Measurements from ENCODE around the gene MPI.

The MPI gene, protein sequence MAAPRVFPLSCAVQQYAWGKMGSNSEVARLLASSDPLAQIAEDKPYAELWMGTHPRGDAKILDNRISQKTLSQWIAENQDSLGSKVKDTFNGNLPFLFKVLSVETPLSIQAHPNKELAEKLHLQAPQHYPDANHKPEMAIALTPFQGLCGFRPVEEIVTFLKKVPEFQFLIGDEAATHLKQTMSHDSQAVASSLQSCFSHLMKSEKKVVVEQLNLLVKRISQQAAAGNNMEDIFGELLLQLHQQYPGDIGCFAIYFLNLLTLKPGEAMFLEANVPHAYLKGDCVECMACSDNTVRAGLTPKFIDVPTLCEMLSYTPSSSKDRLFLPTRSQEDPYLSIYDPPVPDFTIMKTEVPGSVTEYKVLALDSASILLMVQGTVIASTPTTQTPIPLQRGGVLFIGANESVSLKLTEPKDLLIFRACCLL

DNA sequence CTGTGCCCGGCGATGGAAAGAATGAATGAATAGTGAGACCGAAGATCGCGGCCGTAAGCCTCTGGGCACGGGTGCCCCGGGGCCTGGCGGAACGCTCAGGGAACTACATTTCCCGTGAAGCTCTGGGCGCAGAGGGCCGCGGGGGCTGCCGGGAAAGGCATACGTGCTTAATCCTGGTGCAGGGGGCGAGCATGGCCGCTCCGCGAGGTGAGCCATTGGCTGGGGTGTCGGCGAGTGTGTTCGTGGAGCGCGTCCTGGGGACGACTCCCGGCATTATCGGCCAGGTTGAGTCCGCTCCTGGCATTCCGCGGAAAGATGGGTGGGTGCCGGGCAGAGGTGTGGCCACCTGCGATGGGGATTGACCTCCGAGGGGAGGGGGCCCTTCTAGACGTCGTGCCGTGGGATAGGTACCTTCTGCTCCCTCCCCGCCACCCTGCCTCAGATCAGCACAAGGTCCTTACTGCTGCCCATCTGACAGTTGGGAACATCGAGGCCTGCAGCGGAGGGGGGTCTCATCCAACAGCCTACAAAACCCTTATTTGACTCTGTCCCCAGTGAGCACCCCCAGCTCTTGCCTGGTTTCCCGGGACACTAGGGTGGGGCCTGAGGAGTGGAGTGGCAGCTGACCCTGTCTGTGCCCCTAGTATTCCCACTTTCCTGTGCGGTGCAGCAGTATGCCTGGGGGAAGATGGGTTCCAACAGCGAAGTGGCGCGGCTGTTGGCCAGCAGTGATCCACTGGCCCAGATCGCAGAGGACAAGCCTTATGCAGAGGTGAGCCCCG is at the start of gene MPI:
Gene MPI (plus strand): TSS at position 160 of the 782 bp plus-strand sequence. CDS start 32 bp downstream, at position 192.
- DNase-seq (ENCODE audit: low spot score): peak; percentile 95

DNA sequence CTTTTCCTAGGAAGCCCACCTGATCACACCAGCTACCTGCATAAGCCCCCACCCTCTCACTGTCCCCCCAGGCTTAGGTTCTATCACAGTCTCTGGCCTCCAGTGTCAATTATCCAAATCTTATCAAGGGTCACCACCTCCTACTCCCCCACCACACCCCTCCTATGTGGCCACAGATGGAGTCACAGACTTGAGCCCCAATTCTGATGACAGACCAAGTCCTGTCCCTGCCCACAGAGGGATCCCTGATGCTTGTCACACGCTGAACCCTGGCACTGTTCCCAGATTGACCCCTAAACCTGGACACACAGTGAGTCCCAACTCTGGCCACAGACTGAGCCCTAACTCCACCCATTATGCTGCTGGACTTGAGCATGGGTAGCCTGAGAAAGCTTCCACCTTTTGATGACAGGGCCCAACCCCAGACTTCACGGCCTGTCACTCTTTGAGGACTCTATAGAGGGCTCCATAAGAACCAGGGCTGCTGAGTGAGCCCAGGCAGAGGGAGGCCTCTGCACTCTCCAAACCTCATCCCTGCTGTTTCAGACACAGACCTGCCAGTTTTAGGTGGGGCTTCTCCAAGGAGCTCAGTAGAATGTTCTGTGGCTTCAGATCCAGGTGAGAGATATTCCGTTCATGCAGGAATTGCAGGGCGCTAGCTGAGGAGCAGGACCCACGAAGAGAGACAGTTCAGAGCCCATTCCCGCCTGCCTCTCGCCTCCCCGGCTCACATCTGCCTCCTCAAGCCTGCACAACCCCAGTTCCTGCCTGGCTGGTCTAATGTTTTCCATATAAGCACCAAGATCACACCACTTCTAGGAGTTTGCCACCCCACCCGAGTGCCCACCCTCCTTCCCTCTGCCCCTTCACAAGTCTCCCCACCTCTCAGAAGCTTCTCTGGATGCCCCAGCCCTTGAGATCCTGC is 48.7 kb upstream of the MPI start:
- DNase-seq (ENCODE audit: low spot score): no peak

DNA sequence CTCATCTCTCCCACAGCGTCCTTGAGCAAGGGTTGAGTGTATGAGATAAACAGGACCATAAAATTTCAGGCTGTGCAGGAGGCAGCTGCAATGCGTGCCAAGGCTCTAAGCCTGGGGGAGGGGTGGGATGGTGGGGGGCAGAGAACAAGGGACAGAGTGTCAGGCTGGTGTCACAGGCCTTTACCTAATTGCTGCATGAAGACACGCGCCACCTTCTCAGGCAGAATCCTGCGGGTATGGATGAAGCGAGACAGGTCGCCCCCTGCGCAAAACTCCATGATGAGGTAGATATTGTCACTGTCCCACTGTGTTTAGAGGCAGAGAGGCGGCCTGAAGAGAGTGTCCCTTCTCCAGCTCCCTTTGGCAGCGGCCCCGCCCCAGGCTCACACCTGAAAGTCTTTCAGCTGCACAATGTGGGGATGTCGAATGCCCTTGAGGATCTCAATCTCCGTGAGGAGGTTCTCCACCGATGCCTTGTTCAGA is 47.9 kb upstream of the MPI start:
- no peak for DNase-seq (ENCODE audit: low spot score)

DNA sequence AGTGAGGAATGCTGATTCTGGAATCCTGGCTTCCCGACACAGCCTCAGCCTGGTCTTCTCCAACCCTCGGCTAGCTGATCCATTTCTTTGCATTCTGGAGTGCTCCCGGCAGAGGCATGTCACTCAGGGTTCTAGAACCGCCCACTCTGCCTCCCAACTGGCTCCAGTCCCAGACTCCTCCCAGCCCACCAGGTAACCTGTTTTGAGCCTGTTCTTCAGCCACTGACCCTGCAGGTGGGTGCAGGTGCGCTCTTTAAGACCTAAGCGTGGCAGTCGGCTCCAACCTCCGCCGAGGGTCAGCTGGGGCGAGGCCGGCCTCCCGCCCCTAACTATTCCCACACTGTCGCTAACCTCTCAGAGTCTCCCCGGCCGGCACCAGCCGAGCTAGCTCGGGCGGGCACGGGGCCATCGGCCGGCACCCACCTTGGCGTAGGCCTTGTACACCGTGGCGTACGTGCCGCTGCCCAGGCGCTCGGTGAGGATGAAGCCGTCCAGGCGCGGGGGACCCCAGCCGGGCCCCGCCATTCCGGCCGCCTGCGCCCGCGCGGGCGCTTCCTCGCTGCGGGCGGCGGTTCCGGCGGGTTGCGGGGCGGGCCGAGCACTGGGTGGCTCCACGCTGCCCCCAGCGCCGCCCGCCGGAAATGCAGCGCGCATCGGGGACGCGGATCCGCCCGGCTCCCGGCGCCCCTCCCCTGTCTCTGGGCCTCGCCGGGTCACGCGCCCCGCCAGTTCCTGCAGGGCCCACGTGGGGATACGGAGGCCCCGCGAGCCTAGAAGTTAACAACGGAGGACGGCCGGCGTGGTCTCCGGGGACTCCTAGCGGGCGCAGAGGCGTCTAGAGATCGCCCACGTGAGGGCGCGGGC is 47.0 kb upstream of the MPI start, which contains the start of gene ULK3:
Gene ULK3 (minus strand): TSS at position 576 of the 864 bp plus-strand sequence. CDS start 51 bp downstream, at position 525.
- DNase-seq (ENCODE audit: low spot score): peak; percentile 99

DNA sequence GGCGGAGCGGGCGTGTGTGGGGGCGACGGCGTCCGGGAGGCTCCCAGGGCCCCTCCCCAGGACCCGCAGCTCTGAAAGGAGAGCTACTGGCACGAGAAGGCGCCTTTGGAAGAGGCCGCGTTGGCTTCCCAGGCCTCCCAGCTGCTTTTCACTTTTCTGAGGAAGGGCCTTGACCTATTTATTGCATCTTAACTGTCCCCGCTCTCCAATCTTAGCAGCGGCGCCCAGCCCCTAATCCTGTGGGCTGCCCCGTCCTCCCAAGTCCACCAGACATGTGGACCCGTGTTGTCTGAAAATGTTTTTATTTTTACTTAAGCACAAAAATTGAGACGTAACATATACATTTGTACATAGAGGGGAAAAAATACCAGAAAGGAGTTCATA is 46.4 kb upstream of the MPI start:
- DNase-seq (ENCODE audit: low spot score): no peak

DNA sequence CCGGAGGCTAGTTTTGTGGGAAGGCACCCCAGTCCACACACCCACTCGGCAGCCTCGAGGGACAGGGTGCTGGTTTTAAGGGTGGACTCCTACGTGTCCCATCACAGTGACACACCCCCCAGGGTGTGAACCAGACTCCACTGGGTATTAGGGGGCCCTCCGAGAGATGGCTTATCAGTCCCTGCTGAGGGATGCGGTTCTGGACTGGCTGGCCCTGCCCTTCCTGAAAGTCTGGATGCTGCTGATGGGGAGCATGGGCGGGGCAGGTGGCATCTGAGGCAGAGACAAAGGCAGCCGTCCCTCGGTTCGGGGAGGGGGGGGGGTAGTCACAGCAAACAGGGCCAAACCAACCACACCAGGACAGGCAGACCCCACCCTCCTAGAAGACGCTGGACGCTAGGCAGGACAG is 45.9 kb upstream of the MPI start:
- DNase-seq (ENCODE audit: low spot score): no peak

DNA sequence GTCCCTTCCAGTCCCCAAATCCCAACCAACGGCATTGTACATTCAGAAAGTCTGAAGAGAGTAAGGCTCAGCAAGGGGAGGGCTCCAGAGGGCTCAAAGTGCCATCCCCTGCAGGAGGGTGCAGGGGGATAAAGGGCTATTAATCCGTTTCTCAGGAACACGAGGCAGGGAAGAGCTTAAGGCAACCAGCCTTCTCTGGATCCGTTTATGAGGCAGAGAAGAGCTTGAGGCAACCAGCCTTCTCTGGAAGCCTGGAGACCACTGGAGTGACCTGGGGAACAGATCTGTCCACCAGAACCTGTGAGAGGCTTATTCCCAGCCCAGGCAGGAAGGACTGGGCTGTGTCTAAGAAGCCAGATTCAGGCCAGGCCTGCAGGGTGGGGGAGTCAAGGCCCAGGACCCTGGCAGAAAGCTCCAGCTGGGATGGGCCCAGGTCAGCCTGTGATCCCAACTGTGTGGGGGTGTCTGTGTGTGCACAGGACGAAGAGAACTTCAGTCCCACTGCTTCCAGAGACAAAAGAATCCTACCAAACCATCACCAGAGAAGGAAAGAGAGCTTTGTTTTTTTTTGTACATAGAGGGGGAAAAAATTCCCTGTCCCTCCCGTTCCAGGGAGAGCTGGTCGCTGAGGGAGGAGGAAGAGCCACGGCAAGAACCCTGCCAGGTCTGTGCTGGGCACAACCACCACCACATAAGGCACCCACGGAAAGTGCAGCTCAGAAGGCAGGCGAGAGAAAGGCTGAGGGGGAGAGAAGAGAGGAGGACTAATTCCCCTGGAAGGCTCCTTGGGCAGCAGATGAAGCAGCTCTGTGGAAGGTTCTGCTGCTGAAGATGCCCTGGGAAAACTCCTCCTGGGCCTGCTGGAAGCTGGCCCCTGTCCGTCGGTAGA is 45.3 kb upstream of the MPI start:
- DNase-seq (ENCODE audit: low spot score): no peak

DNA sequence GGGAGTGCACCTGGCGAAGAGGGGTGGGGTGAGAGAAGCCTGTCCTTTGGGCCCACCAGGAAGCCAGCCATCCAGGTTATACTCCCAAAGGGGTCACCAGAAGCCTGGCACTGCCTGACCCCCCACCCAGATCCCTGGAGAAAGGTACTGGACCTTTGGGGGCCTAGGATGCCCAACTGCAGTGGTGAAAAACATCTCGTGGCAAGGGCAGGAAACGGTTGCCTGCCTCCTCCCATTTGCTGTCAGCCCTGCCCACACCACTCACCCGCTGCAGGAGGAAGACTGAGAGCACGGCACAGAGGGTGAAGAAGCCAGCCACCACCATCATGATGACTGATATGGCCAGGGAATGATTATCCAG is 44.7 kb upstream of the MPI start:
- DNase-seq (ENCODE audit: low spot score): no peak

DNA sequence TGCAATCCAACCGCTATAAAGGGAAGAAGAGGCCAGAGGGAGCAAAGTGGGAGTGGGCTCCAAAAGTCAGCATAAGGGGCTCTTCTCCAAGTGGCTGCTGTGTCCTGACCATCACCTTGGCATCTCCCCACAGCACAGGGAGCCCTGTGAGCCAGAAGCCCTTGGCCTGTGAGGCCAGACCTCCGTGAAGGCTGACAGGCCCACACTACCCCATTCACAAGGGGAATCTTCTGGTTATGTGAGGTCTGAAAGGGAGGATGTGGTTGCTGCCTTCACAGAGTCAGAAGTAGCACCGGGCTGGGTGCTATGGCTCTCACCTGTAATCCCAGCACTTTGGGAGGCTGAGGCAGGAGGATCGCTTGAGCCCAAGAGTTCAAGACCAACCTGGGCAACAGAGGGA is 44.3 kb upstream of the MPI start:
- no peak for DNase-seq (ENCODE audit: low spot score)

DNA sequence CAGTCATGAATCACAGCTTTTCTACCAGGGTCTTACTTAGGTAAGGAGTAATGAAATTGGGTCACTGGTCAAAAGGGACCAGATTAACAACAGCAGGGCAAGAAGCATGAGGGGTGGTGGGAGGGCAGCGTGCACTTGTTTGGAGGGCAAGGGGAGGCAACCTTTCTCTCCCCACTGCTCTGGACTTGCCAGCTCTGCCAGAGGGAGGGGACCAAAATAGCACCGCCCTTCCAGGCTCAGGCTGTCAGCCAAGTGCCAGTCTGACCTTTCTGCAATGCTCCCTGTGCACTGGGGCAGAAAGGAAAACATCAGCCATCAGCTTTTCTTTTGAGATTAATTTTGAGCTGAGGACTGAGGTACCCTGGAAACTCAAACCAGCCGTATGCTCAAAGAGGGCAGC is 42.4 kb upstream of the MPI start:
- no peak for DNase-seq (ENCODE audit: low spot score)

DNA sequence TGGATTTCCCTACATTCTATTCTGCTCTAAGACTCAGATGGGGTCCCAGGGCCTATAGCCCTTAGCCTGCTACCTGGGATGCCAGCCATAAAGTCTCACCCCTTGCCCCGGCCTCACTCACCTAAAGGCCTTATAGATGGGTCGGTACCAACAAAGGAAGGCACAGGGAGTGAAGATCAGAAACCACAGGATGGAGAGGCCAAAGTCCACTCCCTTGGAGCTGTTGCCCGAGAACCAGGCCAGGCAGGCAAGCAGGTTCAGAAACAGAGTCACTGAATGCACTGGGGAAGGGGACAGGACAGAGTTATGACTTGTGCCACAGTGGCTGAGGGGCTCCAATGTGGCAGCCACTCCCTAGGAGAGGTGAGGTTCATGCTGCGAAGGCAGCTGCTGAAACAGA is 39.4 kb upstream of the MPI start:
- no peak for DNase-seq (ENCODE audit: low spot score)

DNA sequence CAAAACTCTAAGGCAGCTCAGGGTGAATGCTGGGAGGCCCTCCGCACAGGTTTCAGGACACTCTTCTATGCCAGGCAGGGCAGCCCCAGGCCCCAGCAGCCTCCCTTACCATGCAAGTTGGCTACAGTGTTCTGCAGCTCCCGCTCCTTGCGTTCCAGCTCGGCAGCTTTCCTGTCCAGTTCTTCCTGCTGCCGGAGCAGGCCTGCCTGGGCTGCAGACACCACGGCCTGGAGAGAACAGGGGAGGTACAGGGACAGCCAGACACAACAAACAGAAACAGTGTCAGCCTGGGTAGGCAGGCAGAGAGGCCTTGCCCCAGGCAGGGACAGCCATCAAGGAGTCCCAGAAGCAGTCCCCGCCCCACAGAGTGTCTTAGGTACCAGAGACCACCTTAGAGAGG is 37.9 kb upstream of the MPI start:
- DNase-seq (ENCODE audit: low spot score): no peak

DNA sequence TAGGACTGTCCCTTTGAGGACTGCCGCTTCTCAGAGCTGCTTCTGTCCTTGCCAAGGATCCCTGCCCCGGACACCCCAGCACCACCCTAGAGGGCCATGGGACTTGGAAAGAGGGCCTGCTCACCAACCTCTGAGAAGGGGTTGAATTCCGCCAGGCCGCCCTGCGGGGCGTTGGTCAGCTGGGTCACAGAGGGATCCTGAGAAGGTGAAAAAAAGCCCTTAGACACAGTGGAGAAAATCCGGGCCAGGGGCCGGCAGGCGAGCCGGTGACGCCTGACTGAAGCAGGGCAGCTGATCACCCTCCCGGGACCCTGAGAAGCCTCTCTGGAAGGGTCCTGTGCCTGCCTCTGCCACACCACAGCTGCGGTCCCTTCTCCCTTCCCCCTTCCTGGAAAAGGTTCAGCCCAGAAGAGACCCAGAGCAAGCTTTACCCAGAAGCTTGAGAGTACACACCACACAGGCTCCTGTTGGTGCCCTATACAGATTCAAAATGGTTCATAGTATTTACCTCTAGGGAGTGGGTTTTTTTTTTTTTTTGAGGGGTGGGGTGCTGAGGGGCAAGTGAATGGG is 35.3 kb upstream of the MPI start:
- DNase-seq (ENCODE audit: low spot score): no peak

DNA sequence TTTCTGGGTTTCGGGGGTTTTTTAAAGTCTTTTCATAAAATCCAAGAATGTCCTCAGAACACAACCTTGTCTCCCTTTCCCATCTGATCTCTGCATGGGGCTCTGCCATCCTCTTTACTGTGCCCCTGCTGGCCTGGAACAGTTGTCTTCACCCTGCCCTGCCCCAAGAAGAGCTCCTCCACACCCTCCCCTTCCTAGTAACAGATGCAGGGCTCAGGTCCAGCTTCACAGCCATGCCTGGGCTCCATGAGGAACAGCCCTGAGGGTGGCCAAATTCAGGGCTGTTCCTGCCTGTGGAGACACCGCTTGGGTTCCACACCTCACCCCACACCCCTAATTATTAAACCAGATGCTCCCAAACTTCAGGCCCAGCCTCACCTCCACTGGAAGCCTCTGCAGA is 34.0 kb upstream of the MPI start:
- no peak for DNase-seq (ENCODE audit: low spot score)

DNA sequence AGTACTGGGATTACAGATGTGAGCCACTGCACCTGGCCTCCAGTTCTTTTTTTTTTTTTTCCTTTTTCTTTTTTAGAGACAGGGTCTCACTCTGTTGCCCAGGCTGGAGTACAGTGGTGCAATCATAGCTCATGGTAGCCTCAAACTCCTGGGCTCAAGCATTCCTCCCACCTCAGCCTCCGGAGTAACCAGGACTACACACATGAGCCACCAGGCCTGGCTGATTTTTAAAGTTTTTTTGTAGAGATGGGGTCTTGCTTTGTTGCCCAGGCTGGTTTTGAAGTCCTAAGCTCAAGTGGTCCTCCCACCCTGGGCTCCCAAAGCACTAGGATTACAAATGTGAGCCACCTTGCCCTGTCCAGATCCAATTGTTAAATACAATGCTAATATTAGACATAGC is 33.3 kb upstream of the MPI start:
- no peak for DNase-seq (ENCODE audit: low spot score)

DNA sequence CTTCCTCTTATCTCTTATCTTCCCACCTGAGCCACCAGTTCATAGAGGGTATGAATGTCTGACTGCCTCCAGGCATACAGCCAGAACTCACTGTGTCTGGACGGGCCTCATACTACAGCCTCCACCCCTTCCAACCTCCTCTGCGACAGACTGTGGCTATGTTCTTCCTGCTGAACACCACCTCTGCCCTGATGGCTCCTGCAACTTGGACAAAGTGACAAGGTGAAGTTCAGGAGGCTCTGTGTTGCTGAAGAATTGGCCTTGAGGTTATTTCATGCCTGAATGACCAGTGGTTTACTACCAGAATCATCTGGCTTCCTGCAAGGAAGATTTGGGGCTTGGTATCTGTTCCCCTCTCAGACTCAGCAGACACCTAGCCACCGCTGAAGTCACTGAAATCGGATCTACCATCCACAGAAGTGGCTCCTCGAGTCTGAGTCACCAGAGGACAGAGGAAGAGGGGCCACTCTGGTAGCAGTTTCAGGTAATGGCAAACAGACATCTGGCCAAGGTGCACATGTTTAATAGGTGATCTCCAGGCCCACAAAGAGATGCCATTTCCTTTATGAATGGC is 32.7 kb upstream of the MPI start:
- DNase-seq (ENCODE audit: low spot score): no peak

DNA sequence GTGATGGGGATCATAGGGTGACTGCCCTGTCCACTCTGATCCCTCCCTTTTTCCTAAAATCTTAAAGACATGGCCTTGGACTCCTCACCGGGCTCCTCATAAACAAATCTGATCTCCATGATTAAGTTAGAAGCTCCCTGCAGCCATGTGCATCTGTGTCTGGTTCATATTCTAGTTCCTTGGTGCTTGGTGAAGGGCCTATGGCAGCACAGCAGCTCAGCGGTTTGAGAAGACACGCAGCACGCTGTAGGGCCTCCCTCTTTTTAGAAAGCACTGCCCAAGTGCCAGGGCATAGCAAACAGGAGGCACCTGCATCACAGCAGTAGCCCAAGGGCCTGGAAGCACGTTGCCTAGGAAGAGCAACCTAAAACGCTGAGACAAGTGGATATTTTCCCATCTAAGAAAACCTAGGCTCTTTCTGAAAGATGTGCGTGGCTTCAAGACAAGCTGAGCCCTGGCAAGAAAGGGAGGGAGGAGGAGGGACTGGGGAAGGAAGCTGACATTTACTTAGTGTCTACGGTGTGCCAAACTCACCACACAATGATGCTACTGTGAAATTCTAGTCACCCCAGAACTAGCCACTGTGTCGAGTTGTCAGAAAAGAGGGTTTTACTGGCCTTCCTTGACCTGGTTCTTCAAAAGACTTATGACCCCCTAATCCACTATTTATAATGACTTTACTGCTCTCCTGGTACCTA is 32.0 kb upstream of the MPI start:
- DNase-seq (ENCODE audit: low spot score): no peak

DNA sequence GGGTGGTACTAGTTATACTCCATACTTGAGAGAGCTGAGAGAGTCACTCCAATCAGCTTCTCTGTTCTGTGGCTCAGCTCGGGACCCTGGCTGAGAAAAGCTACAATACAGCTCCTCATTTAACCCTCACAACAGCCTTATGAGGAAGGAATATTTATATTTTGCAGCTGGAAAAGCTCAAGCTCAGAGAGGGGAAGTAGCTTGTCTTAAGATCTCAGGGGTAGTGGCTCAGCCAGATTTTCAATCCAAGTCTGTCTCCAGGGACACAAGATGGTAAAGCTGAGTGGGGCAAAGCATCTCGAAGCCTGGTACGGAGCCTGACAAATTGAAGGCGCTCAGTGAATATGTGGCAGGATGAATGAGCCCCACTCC is 31.5 kb upstream of the MPI start:
- DNase-seq (ENCODE audit: low spot score): no peak

Data from GM03348 (cell line).